GM12878 (cell line): ENCODE results near the gene STXBP1. TPM values are rescaled to one million over a fixed set of nuclear protein-coding genes. Genes with fewer than 3 reads are reported as not detected.

ENCODE experiments used
- BCL3 ChIP-seq: IDR thresholded peaks from 2 replicates; pipeline ENCODE4 v1.6.1; 2011; ENCODE audit warnings: borderline replicate concordance, low read depth, mild to moderate bottlenecking, moderate library complexity, low read length; ENCODE audit not compliant: insufficient read depth, poor library complexity, severe bottlenecking
- BHLHE40 ChIP-seq, 2 experiments: fragments of 450-650 bp in 1 of 2; IDR thresholded peaks; 2 replicates each; pipeline ENCODE4 v1.6.1; 2011 to 2017; ENCODE audit warnings: low read depth in 2 of 2, borderline replicate concordance in 1 of 2, improper control_type of control experiment in 1 of 2, low read length in 1 of 2, mild to moderate bottlenecking in 1 of 2
- CUX1 ChIP-seq: IDR thresholded peaks from 2 replicates; pipeline ENCODE4 v1.6.1; 2012; ENCODE audit warnings: improper control_type of control experiment, low read depth, low read length; ENCODE audit not compliant: insufficient replicate concordance
- EGR1 ChIP-seq, 2 experiments: IDR thresholded peaks; 1 replicate in 1 of 2; 2 replicates in 1 of 2; pipeline ENCODE4 v1.6.1; 2011 to 2012; ENCODE audit warnings: low read depth in 2 of 2, low read length in 2 of 2, borderline replicate concordance in 1 of 2, mild to moderate bottlenecking in 1 of 2, moderate library complexity in 1 of 2
- EP300 ChIP-seq, 2 experiments: fragments of 150-350 bp in 1 of 2; IDR thresholded peaks; 2 replicates each; pipeline ENCODE4 v1.6.1; 2011 to 2012; ENCODE audit warnings: low read depth in 2 of 2, low read length in 2 of 2, borderline replicate concordance in 1 of 2, improper control_type of control experiment in 1 of 2, inconsistent platforms in 1 of 2; ENCODE audit not compliant: control insufficient read depth in 1 of 2
- GATAD2B ChIP-seq: fragments of 450-650 bp; conservative IDR thresholded peaks from 2 replicates; pipeline ENCODE4 v1.6.1; 2017; ENCODE audit warnings: low read depth, mild to moderate bottlenecking, moderate library complexity
- IKZF1 ChIP-seq: fragments of 450-650 bp; conservative IDR thresholded peaks from 2 replicates; pipeline ENCODE4 v1.6.1; 2017; ENCODE audit warnings: antibody characterized with exemption, mild to moderate bottlenecking
- IRF4 ChIP-seq: IDR thresholded peaks from 2 replicates; pipeline ENCODE4 v1.6.1; 2011; ENCODE audit warnings: low read depth, low read length
- KDM1A ChIP-seq: fragments of 200-600 bp; sonication (generic); IDR thresholded peaks from 2 replicates; pipeline ENCODE4 v1.6.1; 2016; ENCODE audit warnings: borderline replicate concordance
- KLF5 ChIP-seq: fragments of 450-650 bp; IDR thresholded peaks from 2 replicates; pipeline ENCODE4 v1.6.1; 2014; ENCODE audit warnings: mild to moderate bottlenecking; ENCODE audit not compliant: partially characterized antibody
- MXI1 ChIP-seq: fragments of 150-350 bp; IDR thresholded peaks from 2 replicates; pipeline ENCODE4 v1.6.1; 2011; ENCODE audit warnings: low read depth, mild to moderate bottlenecking, inconsistent platforms, low read length, improper control_type of control experiment
- NFIC ChIP-seq: IDR thresholded peaks from 2 replicates; pipeline ENCODE4 v1.6.1; 2012; ENCODE audit warnings: low read depth, mild to moderate bottlenecking, inconsistent platforms, low read length, moderate library complexity
- POLR2A ChIP-seq: IDR thresholded peaks from 2 replicates; pipeline ENCODE4 v1.6.1; 2011; ENCODE audit warnings: low read depth, mild to moderate bottlenecking, low read length
- POLR2AphosphoS5 ChIP-seq: IDR thresholded peaks from 2 replicates; pipeline ENCODE4 v1.6.1; 2011; ENCODE audit warnings: mild to moderate bottlenecking, low read length, inconsistent platforms
- RB1 ChIP-seq: fragments of 450-650 bp; formaldehyde crosslinking; IDR thresholded peaks from 2 replicates; pipeline ENCODE4 v1.6.1; 2017; ENCODE audit warnings: mild to moderate bottlenecking, borderline replicate concordance
- RCOR1 ChIP-seq: conservative IDR thresholded peaks from 2 replicates; pipeline ENCODE4 v1.6.1; 2012; ENCODE audit warnings: low read depth, low read length, improper control_type of control experiment
- SIN3A ChIP-seq: IDR thresholded peaks from 2 replicates; pipeline ENCODE4 v1.6.1; 2012; ENCODE audit warnings: low read depth, low read length, improper control_type of control experiment
- SMARCA5 ChIP-seq: fragments of 450-650 bp; IDR thresholded peaks from 2 replicates; pipeline ENCODE4 v1.6.1; 2017; ENCODE audit warnings: mild to moderate bottlenecking
- SREBF1 ChIP-seq: IDR thresholded peaks from 2 replicates; pipeline ENCODE4 v1.6.1; 2012; ENCODE audit warnings: mild to moderate bottlenecking, low read length
- TCF3 ChIP-seq: IDR thresholded peaks from 2 replicates; pipeline ENCODE4 v1.6.1; 2012; ENCODE audit warnings: low read depth, mild to moderate bottlenecking, low read length, borderline replicate concordance; ENCODE audit not compliant: insufficient read depth
- ZNF217 ChIP-seq: fragments of 450-650 bp; IDR thresholded peaks from 2 replicates; pipeline ENCODE4 v1.6.1; 2017; ENCODE audit warnings: antibody characterized with exemption, mild to moderate bottlenecking
- ZNF274 ChIP-seq: IDR thresholded peaks from one replicate; pipeline ENCODE4 v1.8.0; 2011; ENCODE audit not compliant: insufficient read length, insufficient read depth
- polyA plus RNA-seq, 11 experiments: library from polyadenylated mRNA; depleted of rRNA in 4 of 11; unstranded in 6 of 11; stranded (reverse) in 5 of 11; fragments of >200 nt; fragmentation: Nextera tagmentation in 4 of 11; fragmentation: Illumina TruSeq in 1 of 11; extraction: Ambion mirVana in 4 of 11; extraction: Trizol in 1 of 11; gene quantifications; 1 replicate in 1 of 11; 2 replicates in 10 of 11; pipeline versions ENCODE4 v1.2.1 to v1.2.3, GENCODE V29; 2011 to 2016; ENCODE audit warnings: inconsistent platforms in 2 of 11, missing spikeins in 2 of 11, low read depth in 1 of 11
- total RNA-seq, 4 experiments: library from RNA; depleted of rRNA in 3 of 4; stranded (reverse); fragments of >200 nt in 3 of 4; fragmentation: Illumina TruSeq in 1 of 4; extraction: Trizol in 1 of 4; gene quantifications; 2 replicates each; pipeline versions ENCODE4 v1.2.1 to v1.2.3, GENCODE V29; 2013 to 2021

Gene STXBP1
- total and polyA plus RNA-seq, 10 of the 15 experiments (the other 5 are each of a cell fraction or from before 2014, with no cell fraction given) = 0.08 to 0.85 (median 0.31) TPM; not detected in 3

DNA sequence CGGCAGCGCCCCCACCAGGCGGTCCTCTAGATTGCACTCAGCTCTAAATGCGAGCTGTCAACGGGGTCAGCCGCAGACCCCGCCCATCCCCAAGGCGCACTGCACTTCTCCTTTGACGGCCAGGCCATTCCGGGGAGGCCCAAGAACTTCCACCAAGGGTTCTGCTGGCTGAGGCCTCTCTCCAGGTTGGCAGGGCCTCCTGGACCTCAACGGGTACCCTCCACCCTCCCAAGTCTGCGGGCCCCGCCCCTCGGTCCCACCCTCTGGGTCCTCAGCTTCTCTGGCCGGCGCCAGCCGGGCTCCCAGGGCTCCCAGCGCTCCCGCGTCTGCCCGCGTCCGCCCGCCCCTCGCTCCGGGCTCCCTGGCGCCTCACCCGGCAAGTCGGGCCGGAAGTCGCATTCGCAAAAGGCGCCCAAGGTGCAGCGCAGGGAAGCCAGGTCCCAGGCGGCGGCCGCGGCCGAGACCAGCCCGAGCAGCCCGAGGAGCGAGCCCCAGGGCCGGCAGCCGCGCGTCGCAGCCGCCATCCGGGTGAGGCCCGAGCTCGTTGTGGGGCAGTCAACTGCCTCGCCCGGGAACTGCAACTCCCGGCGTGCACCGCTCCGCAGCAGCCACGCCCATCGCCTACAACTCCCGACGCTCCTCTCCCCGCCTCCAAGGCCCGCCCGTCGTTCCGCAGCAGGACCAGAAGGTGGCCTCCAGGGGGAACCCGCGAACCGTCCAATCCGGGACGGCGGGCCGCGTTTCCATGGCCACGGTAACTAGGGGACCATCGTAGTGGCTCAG, 122.9 kb downstream of the STXBP1 start, which contains the start of gene TOR2A (continued):
- TF ChIP-seq CUX1 (no peak), SREBF1 (peak; percentile 53; the same call in 1 of the 2 replicates), EP300 (IDR thresholded peaks at IDR 0.05; ENCODE audit: borderline replicate concordance in 1 of 2, control insufficient read depth in 1 of 2, low read depth in 2 of 2, low read length in 2 of 2) (peak in 1 of 2 experiments; percentile 62; a peak in 1 of 4 replicates), SIN3A (0 out of 2 replicates have a peak, but pooled peaks have one; percentile 81), BHLHE40 (IDR thresholded peaks at IDR 0.05; ENCODE audit: borderline replicate concordance in 1 of 2, low read depth in 2 of 2, low read length in 1 of 2) (peak; percentile 66; a peak in 3 of 4 replicates), POLR2AphosphoS5 (peak; percentile 64), BCL3 (no peak), RB1 (peak; percentile 86), IRF4 (0 out of 2 replicates have a peak, but pooled peaks have one; percentile 15), ZNF274 (no peak), TCF3 (0 out of 2 replicates have a peak, but pooled peaks have one; percentile 23), KDM1A (no peak), POLR2A (peak; percentile 93), GATAD2B (peak; percentile 88), IKZF1 (peak; percentile 98), SMARCA5 (peak; percentile 14; the same call in 1 of the 2 replicates), KLF5 (no peak), ZNF217 (no peak), MXI1 (peak; percentile 98), NFIC (no peak), RCOR1 (peak; percentile 91; the same call in 1 of the 2 replicates), EGR1 (IDR thresholded peaks at IDR 0.05; ENCODE audit: borderline replicate concordance in 1 of 2, low read depth in 2 of 2, low read length in 2 of 2) (no peak)
